ENCODE data around the gene RPS14. TPM values are rescaled to one million over a fixed set of nuclear protein-coding genes. Genes with fewer than 3 reads are reported as not detected.

RPS14 gene
- total and polyA plus RNA-seq, 2 donors from 2014 or later, result 1,504 to 1,994 TPM

- H3K4me1 ChIP-seq (ENCODE audit: control insufficient read depth in 2 of 3, insufficient read depth in 2 of 3, low read depth in 1 of 3, low read length in 3 of 3), result peaks cover 11 to 12% (median 11%) of the 10 kb centered on the region in 3 donors
- H3K27me3 ChIP-seq (ENCODE audit: control insufficient read depth, insufficient read depth, low read length), result no peaks in the 10 kb centered on the region
- H3K9me3 ChIP-seq (ENCODE audit: control insufficient read depth in 2 of 3, insufficient read depth in 1 of 3, low read length in 3 of 3), result no peaks in the 10 kb centered on the region
- FAIRE-seq (no peak), DNase-seq (peak in 3 of 5 donors; percentile 32 to 53 (median 50))
- peak overlapping the region; percentile 90 to 100 (median 98) for H3K9ac ChIP-seq (ENCODE audit: low read length in 3 of 3)
- peaks cover 17 to 38% (median 31%) of the 10 kb centered on the region in 3 donors for H3K36me3 ChIP-seq (ENCODE audit: control insufficient read depth in 2 of 3, insufficient read depth in 3 of 3, low read length in 3 of 3)
- TF ChIP-seq, protein P1, sequence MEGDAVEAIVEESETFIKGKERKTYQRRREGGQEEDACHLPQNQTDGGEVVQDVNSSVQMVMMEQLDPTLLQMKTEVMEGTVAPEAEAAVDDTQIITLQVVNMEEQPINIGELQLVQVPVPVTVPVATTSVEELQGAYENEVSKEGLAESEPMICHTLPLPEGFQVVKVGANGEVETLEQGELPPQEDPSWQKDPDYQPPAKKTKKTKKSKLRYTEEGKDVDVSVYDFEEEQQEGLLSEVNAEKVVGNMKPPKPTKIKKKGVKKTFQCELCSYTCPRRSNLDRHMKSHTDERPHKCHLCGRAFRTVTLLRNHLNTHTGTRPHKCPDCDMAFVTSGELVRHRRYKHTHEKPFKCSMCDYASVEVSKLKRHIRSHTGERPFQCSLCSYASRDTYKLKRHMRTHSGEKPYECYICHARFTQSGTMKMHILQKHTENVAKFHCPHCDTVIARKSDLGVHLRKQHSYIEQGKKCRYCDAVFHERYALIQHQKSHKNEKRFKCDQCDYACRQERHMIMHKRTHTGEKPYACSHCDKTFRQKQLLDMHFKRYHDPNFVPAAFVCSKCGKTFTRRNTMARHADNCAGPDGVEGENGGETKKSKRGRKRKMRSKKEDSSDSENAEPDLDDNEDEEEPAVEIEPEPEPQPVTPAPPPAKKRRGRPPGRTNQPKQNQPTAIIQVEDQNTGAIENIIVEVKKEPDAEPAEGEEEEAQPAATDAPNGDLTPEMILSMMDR (IDR thresholded peaks at IDR 0.05; ENCODE audit: borderline replicate concordance, extremely low read depth, insufficient read depth), result no peak
- H3K4me3 ChIP-seq (ENCODE audit: low read length in 3 of 3), result peak overlapping the region; percentile 79 to 97 (median 91)
- intact Hi-C loops (cut with DNase I), result no loop called here
- peak overlapping the region; percentile 98 to 99 for H3K27ac ChIP-seq (ENCODE audit: low read depth in 2 of 2, low read length in 2 of 2)
Observed at GRCh38 chr5:150448952-150449516, 505 bp downstream of the RPS14 start.

- no peak for DNase-seq
- Histone ChIP-seq H3K36me3 (ENCODE audit: control insufficient read depth in 2 of 3, insufficient read depth in 3 of 3, low read length in 3 of 3) (peaks cover 19 to 43% (median 38%) of the 10 kb centered on the region in 3 donors), H3K4me1 (ENCODE audit: control insufficient read depth in 2 of 3, insufficient read depth in 2 of 3, low read depth in 1 of 3, low read length in 3 of 3) (peaks cover 11 to 12% (median 11%) of the 10 kb centered on the region in 3 donors), H3K4me3 (ENCODE audit: low read length in 3 of 3) (peak overlapping the region; percentile 79 to 97 (median 91)), H3K9ac (ENCODE audit: low read length in 3 of 3) (peak overlapping the region; percentile 90 to 100 (median 98)), H3K27me3 (ENCODE audit: control insufficient read depth, insufficient read depth, low read length) (no peaks in the 10 kb centered on the region), H3K9me3 (ENCODE audit: control insufficient read depth in 2 of 3, insufficient read depth in 1 of 3, low read length in 3 of 3) (no peaks in the 10 kb centered on the region), H3K27ac (ENCODE audit: low read depth in 2 of 2, low read length in 2 of 2) (peak overlapping the region in 1 of 2 donors; percentile 12)
- intact Hi-C loops (cut with DNase I), result no loop called here
- TF ChIP-seq, protein P1 (IDR thresholded peaks at IDR 0.05; ENCODE audit: borderline replicate concordance, extremely low read depth, insufficient read depth), result no peak
- FAIRE-seq, result no peak
Observed at GRCh38 chr5:150448334-150448733, 1.2 kb downstream of the RPS14 start.

DNA sequence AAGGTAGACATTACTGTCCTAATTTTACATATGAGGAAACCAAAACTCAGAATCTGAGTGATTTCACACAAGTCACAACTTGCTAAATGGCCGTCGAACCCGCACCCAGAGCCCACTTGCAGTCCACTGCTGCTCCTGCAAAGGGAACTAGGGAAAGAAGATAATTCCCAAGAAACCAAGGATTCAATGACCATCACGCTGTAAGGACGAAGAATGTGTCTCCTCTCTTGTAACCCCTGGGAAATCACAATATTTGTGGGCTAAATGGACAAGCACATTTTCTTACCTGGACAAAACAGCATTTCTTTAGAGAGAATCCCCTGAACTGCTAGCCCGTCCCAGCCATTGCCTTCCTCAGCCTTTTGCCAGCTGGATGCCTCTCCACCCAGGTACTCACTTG, 2.4 kb downstream of the RPS14 start:
- Histone ChIP-seq H3K27ac (ENCODE audit: low read depth in 2 of 2, low read length in 2 of 2) (no peak overlapping the region), H3K36me3 (ENCODE audit: control insufficient read depth in 2 of 3, insufficient read depth in 3 of 3, low read length in 3 of 3) (peaks cover 19 to 43% (median 40%) of the 10 kb centered on the region in 3 donors)
- no peak for DNase-seq

More for the DNA sequence above, 2.4 kb downstream of the RPS14 start:
- Histone ChIP-seq H3K9me3 (ENCODE audit: control insufficient read depth in 2 of 3, insufficient read depth in 1 of 3, low read length in 3 of 3) (no peaks in the 10 kb centered on the region), H3K27me3 (ENCODE audit: control insufficient read depth, insufficient read depth, low read length) (no peaks in the 10 kb centered on the region), H3K4me1 (ENCODE audit: control insufficient read depth in 2 of 3, insufficient read depth in 2 of 3, low read depth in 1 of 3, low read length in 3 of 3) (peaks cover 11 to 12% (median 11%) of the 10 kb centered on the region in 3 donors), H3K4me3 (ENCODE audit: low read length in 3 of 3) (no peak overlapping the region), H3K9ac (ENCODE audit: low read length in 3 of 3) (no peak overlapping the region)
- FAIRE-seq, result no peak
- intact Hi-C loops (cut with DNase I), result no loop called here
- TF ChIP-seq, protein P1 (IDR thresholded peaks at IDR 0.05; ENCODE audit: borderline replicate concordance, extremely low read depth, insufficient read depth), result no peak
